BJ (cell line): ENCODE results near the gene INPP5E. TPM values are rescaled to one million over a fixed set of nuclear protein-coding genes. Genes with fewer than 3 reads are reported as not detected.

Source experiments
- CTCF ChIA-PET: fragments of 350-600 bp; formaldehyde crosslinking; extraction: SDS; loops from one replicate; lab custom pipeline; 2021; ENCODE audit warnings: antibody characterized with exemption, inconsistent platforms; lab: Yijun Ruan, JAX
- POLR2A ChIA-PET: fragments of 300-600 bp; sonication (Branson Sonifier 250); formaldehyde crosslinking; extraction: SDS; loops from one replicate; lab custom pipeline; 2021; ENCODE audit warnings: antibody characterized with exemption; lab: Charles Lee
- DNase-seq: peaks from one replicate; pipeline ENCODE4 v3.0.0-alpha.2; 2011; ENCODE audit warnings: low read depth
- H3K27me3 ChIP-seq: 2 replicates; pipeline ENCODE4 v1.6.0; 2011; ENCODE audit warnings: low read length; ENCODE audit not compliant: control insufficient read depth, insufficient read depth
- H3K36me3 ChIP-seq: 2 replicates; pipeline ENCODE4 v1.5.1; 2011; ENCODE audit warnings: low read length; ENCODE audit not compliant: control insufficient read depth, insufficient read depth
- H3K4me3 ChIP-seq: 2 replicates; pipeline ENCODE4 v1.5.1; 2011; ENCODE audit warnings: low read depth, mild to moderate bottlenecking, control low read depth, low read length
- polyA plus RNA-seq: library from polyadenylated mRNA; depleted of rRNA; stranded (reverse); fragments of >200 nt; gene quantifications from 2 replicates; pipeline ENCODE4 v1.2.3, GENCODE V29; 2011
- TF ChIP-seq, protein P1 (sequence below): IDR thresholded peaks from 2 replicates; pipeline ENCODE4 v1.5.1; 2011; ENCODE audit warnings: low read depth, mild to moderate bottlenecking, control low read depth, inconsistent platforms, low read length, moderate library complexity; ENCODE audit not compliant: insufficient read depth

The INPP5E gene
- polyA plus RNA-seq, 1 experiment, result 5.6 TPM

DNA sequence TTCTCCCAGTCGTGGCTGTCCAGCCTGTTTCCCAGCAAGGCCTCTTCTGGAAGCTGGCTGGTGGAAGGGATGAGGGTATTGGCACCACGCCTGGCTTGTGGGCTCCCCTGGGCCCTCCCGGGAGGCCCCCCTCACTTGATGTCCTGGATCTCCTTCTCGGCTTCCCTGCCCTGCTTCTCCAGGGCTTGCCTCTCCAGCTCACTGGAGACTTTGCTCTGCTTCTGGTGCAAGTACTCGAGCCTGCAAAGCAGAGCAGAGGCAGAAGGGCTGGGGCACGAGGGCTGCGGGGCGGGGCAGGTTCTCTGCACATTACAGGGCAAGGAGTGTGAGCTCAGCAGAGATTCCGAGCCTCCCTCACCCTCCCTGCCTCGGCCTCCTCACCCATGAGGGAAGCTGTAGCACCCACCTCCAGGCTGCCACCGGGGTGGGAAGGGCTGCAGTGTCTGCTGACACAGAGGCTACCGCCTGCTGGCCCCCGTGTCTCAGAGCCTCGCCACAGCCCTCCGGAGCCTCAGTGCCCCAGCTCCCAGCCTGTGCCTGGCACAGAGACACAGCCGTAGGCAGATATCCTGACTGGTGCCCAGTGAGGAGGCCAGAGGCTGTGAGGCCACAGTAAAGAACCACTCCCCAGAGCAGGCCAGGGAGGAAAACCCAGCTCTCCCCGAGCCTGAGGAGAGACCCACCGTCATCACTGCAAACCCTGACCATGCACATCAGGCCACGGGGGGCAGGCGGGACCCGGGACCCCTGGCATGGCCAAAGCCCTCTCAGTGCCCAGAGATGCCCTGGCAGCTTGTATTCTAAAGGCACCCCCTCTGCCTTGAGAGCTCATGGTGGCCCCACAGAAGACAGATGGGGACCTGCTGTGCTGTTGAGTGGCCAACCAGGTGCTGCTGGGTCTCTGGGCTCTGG lies 46.9 kb downstream of the INPP5E start:
- Histone ChIP-seq H3K36me3 (peaks cover 66% of the 10 kb centered on the region), H3K4me3 (no peak overlapping the region), H3K27me3 (no peaks in the 10 kb centered on the region)
- TF ChIP-seq, protein P1, sequence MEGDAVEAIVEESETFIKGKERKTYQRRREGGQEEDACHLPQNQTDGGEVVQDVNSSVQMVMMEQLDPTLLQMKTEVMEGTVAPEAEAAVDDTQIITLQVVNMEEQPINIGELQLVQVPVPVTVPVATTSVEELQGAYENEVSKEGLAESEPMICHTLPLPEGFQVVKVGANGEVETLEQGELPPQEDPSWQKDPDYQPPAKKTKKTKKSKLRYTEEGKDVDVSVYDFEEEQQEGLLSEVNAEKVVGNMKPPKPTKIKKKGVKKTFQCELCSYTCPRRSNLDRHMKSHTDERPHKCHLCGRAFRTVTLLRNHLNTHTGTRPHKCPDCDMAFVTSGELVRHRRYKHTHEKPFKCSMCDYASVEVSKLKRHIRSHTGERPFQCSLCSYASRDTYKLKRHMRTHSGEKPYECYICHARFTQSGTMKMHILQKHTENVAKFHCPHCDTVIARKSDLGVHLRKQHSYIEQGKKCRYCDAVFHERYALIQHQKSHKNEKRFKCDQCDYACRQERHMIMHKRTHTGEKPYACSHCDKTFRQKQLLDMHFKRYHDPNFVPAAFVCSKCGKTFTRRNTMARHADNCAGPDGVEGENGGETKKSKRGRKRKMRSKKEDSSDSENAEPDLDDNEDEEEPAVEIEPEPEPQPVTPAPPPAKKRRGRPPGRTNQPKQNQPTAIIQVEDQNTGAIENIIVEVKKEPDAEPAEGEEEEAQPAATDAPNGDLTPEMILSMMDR, result no peak
- CTCF ChIA-PET, result interaction anchor here (1.0 to 1.4 kb wide), 4 partner anchors 9 to 80 kb away, joined by 3 to 4 read pairs (median 4); no protein-coding TSS in a partner anchor
- POLR2A ChIA-PET, result no interaction called here
- DNase-seq, result no peak

DNA sequence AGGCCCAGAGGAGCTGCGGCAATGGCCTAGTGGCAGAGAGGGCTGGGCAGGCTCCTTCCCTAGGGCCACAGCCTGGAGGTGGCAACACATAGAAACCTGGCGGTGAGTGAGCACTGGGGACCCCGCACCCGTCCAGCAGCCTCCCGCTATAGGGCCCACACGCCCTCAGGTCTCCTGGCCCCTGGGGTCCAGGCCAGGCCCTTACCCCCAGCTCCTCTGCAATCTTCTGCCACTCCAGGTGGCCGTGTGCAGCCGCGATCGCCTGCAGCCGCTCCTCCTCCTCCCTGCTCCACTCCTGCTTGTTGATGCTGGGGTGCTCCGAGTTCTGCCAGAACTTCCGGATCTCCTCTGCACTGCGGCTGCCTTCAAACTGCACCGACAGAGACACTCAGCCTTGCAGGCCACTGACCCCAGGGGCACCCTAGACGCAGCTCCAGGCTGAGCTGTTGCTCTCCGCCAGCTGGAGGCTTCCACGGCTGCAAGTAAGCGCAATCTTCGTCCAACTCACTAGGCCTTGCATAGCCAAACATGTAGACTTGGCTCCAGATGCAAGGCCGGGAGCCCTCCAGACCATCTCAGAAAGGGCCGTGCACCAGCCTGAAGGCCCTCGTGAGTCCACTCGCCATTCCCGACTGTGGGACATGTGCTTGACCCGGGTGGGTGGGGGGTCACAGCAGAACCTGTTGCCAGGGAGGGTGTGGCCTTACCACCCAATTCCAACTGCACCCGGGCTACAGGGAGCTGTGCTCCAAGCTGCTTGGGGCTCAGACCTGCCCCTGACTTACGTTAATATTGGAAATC lies 47.7 kb downstream of the INPP5E start:
- POLR2A ChIA-PET, result no interaction called here
- Histone ChIP-seq H3K36me3 (peaks cover 66% of the 10 kb centered on the region), H3K27me3 (no peaks in the 10 kb centered on the region), H3K4me3 (no peak overlapping the region)
- CTCF ChIA-PET, result interaction anchor here (1.1 to 1.4 kb wide), 3 partner anchors 10 to 79 kb away, joined by 4 to 6 read pairs (median 4); partner anchors contain the start of gene DNLZ
- TF ChIP-seq, protein P1, result no peak
- DNase-seq, result no peak

DNA sequence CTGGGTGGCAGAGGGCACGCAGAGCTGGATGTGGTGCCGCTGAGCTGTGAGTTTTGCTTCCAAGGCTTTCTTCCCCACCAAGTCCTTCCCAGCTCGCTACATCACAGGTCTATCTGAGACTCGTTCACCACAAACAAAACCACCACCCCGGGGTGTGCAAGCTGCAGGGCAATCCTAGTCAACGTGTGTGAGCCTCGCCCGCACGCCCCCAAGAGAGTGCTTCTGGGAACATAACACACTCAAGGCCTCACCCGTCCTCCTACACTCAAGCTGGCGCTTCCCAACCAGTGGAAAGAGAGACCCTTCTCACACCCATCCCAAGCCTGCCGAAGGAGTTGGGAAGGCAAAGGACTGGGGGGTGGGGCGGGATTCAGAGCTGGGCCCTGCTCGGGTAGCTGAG lies 50.2 kb downstream of the INPP5E start:
- POLR2A ChIA-PET, result interaction anchor here (0.6 kb wide), 1 partner anchor 20 kb away, joined by 3 read pairs; no protein-coding TSS in a partner anchor
- CTCF ChIA-PET, result interaction anchor here (0.8 to 2.0 kb wide), 4 partner anchors 11 to 77 kb away, joined by 3 to 6 read pairs (median 3); no protein-coding TSS in a partner anchor
- Histone ChIP-seq H3K4me3 (no peak overlapping the region), H3K27me3 (no peaks in the 10 kb centered on the region), H3K36me3 (peaks cover 44% of the 10 kb centered on the region)
- DNase-seq, result no peak
- TF ChIP-seq, protein P1, result no peak

DNA sequence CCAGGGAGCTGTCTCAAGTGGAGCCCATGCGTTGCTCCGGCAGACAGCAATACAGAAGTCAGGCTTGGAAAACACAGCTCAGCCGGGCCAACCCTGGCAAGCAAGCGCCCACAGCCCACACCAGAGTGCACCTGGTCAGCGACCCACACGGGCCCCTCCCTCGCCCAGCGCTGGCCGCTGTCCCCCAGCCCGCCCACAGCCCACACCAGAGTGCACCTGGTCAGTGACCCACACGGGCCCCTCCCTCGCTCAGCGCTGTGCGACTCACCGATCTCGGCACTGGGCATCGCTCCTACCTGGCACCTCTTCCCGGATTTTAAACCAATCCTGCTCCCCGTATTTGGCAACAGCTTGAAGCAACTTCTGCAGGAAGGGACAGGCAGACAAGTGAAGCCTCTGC lies 52.4 kb downstream of the INPP5E start:
- H3K4me3 ChIP-seq, result no peak overlapping the region
- TF ChIP-seq, protein P1, result no peak
- H3K36me3 ChIP-seq, result peaks cover 38% of the 10 kb centered on the region
- no peaks in the 10 kb centered on the region for H3K27me3 ChIP-seq
- no peak for DNase-seq
- CTCF ChIA-PET, result interaction anchor here (1.1 to 4.4 kb wide), 4 partner anchors 12 to 24 kb away, joined by 3 to 15 read pairs (median 3); partner anchors contain the start of gene SNAPC4
- POLR2A ChIA-PET, result no interaction called here
